GM21423 (cell line): ENCODE measurements around the gene HOXC10.

ENCODE experiments used
- ATAC-seq: cut with Tn5 transposase; IDR thresholded peaks from one replicate; pipeline ENCODE4 v1.9.1; 2021; ENCODE audit warnings: mild to moderate bottlenecking, moderate library complexity; ENCODE audit not compliant: unreplicated experiment

Gene HOXC10

GRCh38 chr12:53984901-53985691 is at the start of gene HOXC10:
Gene HOXC10 (plus strand): TSS chr12:53985146. CDS start chr12:53985260, 114 bp downstream.
- no peak for ATAC-seq

- ATAC-seq = no peak
Observed at GRCh38 chr12:53935383-53936341, 49.3 kb upstream of the HOXC10 start.

GRCh38 chr12:53937099-53937498 is 47.8 kb upstream of the HOXC10 start:
- ATAC-seq = no peak

- ATAC-seq = no peak
Observed at GRCh38 chr12:53937596-53938325, 47.2 kb upstream of the HOXC10 start.

GRCh38 chr12:53938326-53939140 is 46.4 kb upstream of the HOXC10 start, which contains the start of gene HOXC13:
Gene HOXC13 (plus strand): TSS chr12:53938831. CDS start chr12:53938907, 76 bp downstream.
- ATAC-seq = no peak

- ATAC-seq = no peak
Observed at GRCh38 chr12:53939141-53940108, 45.5 kb upstream of the HOXC10 start.

GRCh38 chr12:53940443-53941014 is 44.4 kb upstream of the HOXC10 start:
- ATAC-seq = no peak

- ATAC-seq = no peak
Observed at GRCh38 chr12:53941187-53941586, 43.8 kb upstream of the HOXC10 start.

GRCh38 chr12:53941750-53942149 is 43.2 kb upstream of the HOXC10 start:
- no peak for ATAC-seq

- ATAC-seq = no peak
Observed at GRCh38 chr12:53942467-53942997, 42.4 kb upstream of the HOXC10 start.

- no peak for ATAC-seq
Observed at GRCh38 chr12:53944209-53944608, 40.7 kb upstream of the HOXC10 start.

- ATAC-seq = no peak
Observed at GRCh38 chr12:53944907-53945847, 39.8 kb upstream of the HOXC10 start.

GRCh38 chr12:53947743-53948142 is 37.2 kb upstream of the HOXC10 start:
- no peak for ATAC-seq

GRCh38 chr12:53948650-53949593 is 36.0 kb upstream of the HOXC10 start:
- no peak for ATAC-seq

GRCh38 chr12:53949631-53950436 is 35.1 kb upstream of the HOXC10 start:
- no peak for ATAC-seq
